Lower leg skin (tissue), 4 donors: Measurements from ENCODE around the gene ISM2. TPM values are rescaled to one million over a fixed set of nuclear protein-coding genes. Genes with fewer than 3 reads are reported as not detected.

Source experiments
- DNase-seq, 2 donors: peaks; one replicate each; pipeline ENCODE4 v3.0.0-alpha.2; 2019; ENCODE audit warnings: low spot score in 2 of 2
- H3K4me3 ChIP-seq: fragments of 200-600 bp; sonication (generic); 2 replicates; pipeline ENCODE4 v1.5.1; 2017; ENCODE audit warnings: mild to moderate bottlenecking, low read depth; ENCODE audit not compliant: poor library complexity, severe bottlenecking
- CTCF ChIP-seq, 3 donors: fragments of 450-650 bp; IDR thresholded peaks; one replicate each; pipeline ENCODE4 v1.5.1; 2016; ENCODE audit warnings: antibody characterized with exemption in 3 of 3, mild to moderate bottlenecking in 3 of 3, moderate library complexity in 2 of 3
- POLR2A ChIP-seq, 2 donors: fragments of 450-650 bp; IDR thresholded peaks; one replicate each; pipeline ENCODE4 v1.6.1; 2016 to 2017; ENCODE audit warnings: antibody characterized with exemption in 2 of 2, mild to moderate bottlenecking in 1 of 2, moderate library complexity in 1 of 2
- WGBS, 2 donors: methylation state at CpG; one replicate each; pipeline ENCODE4 v1.1.5; 2018; 5-methylcytosine and 5-hydroxymethylcytosine counted together
- intact Hi-C: fragments of 100-400 bp; cut with DNase I; formaldehyde crosslinking; loops from one replicate; pipeline ENCODE4 v1.15.0; 2023; ENCODE audit warnings: low total_unique reads
- total RNA-seq, 4 donors: library from RNA; depleted of rRNA; stranded (reverse); fragments of >200 nt; gene quantifications; one replicate each; pipeline ENCODE4 v1.1.0, GENCODE V29; 2016

The ISM2 gene
- total RNA-seq, 4 donors from 2014 or later: 0.19 to 0.27 TPM; not detected in 2

- DNase-seq: no peak
- no peak overlapping the region for H3K4me3 ChIP-seq
- WGBS, 2 donors: 52 to 73% methylated on average over 5 of the region's 5 CpGs
- TF ChIP-seq CTCF (IDR thresholded peaks at IDR 0.05): no peak
- no peak for TF ChIP-seq POLR2A (IDR thresholded peaks at IDR 0.05)
- intact Hi-C loops: no loop called here
Observed at GRCh38 chr14:77473921-77474320, 24.7 kb downstream of the ISM2 start.

GRCh38 chr14:77470224-77470870, 28.3 kb downstream of the ISM2 start:
- intact Hi-C loops: no loop called here
- TF ChIP-seq POLR2A (IDR thresholded peaks at IDR 0.05) (no peak), CTCF (IDR thresholded peaks at IDR 0.05) (no peak)
- WGBS, 2 donors: 40 to 65% methylated on average over 5 of the region's 5 CpGs
- H3K4me3 ChIP-seq: no peak overlapping the region
- DNase-seq: no peak

- H3K4me3 ChIP-seq: no peak overlapping the region
- peak in 1 of 2 donors; percentile 18 for DNase-seq
- WGBS, 2 donors: 93 to 94% methylated on average over 1 of the region's 1 CpG
- intact Hi-C loops: loop anchor here (10.0 kb wide), 1 partner anchor 235 kb away; the partner anchor contains the start of genes ALKBH1 and SLIRP
- TF ChIP-seq POLR2A (IDR thresholded peaks at IDR 0.05) (no peak), CTCF (IDR thresholded peaks at IDR 0.05) (no peak)
Observed at GRCh38 chr14:77469539-77469938, 29.1 kb downstream of the ISM2 start.

GRCh38 chr14:77469067-77469505, 29.5 kb downstream of the ISM2 start:
- no peak for DNase-seq
- no peak overlapping the region for H3K4me3 ChIP-seq
- 82 to 85% methylated on average over 14 of the region's 14 CpGs for WGBS, 2 donors
- no peak for TF ChIP-seq POLR2A (IDR thresholded peaks at IDR 0.05)
- intact Hi-C loops: loop anchor here (10.0 kb wide), 1 partner anchor 236 kb away; the partner anchor contains the start of genes ALKBH1 and SLIRP

GRCh38 chr14:77467801-77468200, 30.8 kb downstream of the ISM2 start:
- DNase-seq: peak in 1 of 2 donors; percentile 32
- 82 to 86% methylated on average over 5 of the region's 5 CpGs for WGBS, 2 donors
- TF ChIP-seq POLR2A (IDR thresholded peaks at IDR 0.05) (no peak), CTCF (IDR thresholded peaks at IDR 0.05) (no peak)
- no peak overlapping the region for H3K4me3 ChIP-seq
- intact Hi-C loops: loop anchor here (10.0 kb wide), 1 partner anchor 237 kb away; the partner anchor contains the start of genes ALKBH1 and SLIRP

GRCh38 chr14:77459072-77459723, 39.4 kb downstream of the ISM2 start:
- TF ChIP-seq POLR2A (IDR thresholded peaks at IDR 0.05) (no peak), CTCF (IDR thresholded peaks at IDR 0.05) (no peak)
- DNase-seq: peak in 1 of 2 donors; percentile 50
- WGBS, 2 donors: 36 to 42% methylated on average over 13 of the region's 13 CpGs
- intact Hi-C loops: no loop called here
- no peak overlapping the region for H3K4me3 ChIP-seq
